H1 (cell line): ENCODE measurements around the gene KCNJ10. TPM values are rescaled to one million over a fixed set of nuclear protein-coding genes. Genes with fewer than 3 reads are reported as not detected.

Source experiments
- CTCF ChIA-PET: fragments of 300-600 bp; sonication (Branson Sonifier 250); formaldehyde crosslinking; loops from one replicate; lab custom pipeline; 2021; ENCODE audit not compliant: partially characterized antibody; lab: Charles Lee
- POLR2A ChIA-PET: fragments of 300-600 bp; sonication (Branson Sonifier 250); formaldehyde crosslinking; loops from one replicate; lab custom pipeline; 2021; ENCODE audit warnings: inconsistent platforms; ENCODE audit not compliant: partially characterized antibody; lab: Charles Lee
- DNase-seq, 2 experiments: peaks; one replicate each; pipeline versions ENCODE4 v3.0.0 to v3.0.0-alpha.2; 2010 to 2022; ENCODE audit warnings: low spot score in 2 of 2, low read depth in 1 of 2, mixed read lengths in 1 of 2
- FAIRE-seq: peaks from 2 replicates; lab custom pipeline; 2011; peaks lifted over from hg19 to GRCh38; lab: Jason Lieb, UNC
- H2AFZ ChIP-seq: 2 replicates; pipeline ENCODE4 v1.8.1; 2012; ENCODE audit warnings: low read length, inconsistent platforms
- H2AK5ac ChIP-seq: 2 replicates; pipeline ENCODE4 v1.6.1; 2013; ENCODE audit warnings: low read depth, low read length
- H2BK120ac ChIP-seq: replicated peaks from 2 replicates; pipeline ENCODE3; 2013; ENCODE audit warnings: low read depth, low read length, inconsistent platforms
- H2BK12ac ChIP-seq: 2 replicates; pipeline ENCODE4 v1.6.1; 2013; ENCODE audit warnings: low read depth, low read length
- H2BK15ac ChIP-seq: 2 replicates; pipeline ENCODE4 v1.6.1; 2013; ENCODE audit warnings: low read length
- H2BK20ac ChIP-seq: 2 replicates; pipeline ENCODE4 v1.6.1; 2013; ENCODE audit warnings: low read length
- H2BK5ac ChIP-seq: 2 replicates; pipeline ENCODE4 v1.6.1; 2013; ENCODE audit warnings: low read depth, low read length
- H3K14ac ChIP-seq: 2 replicates; pipeline ENCODE4 v1.6.1; 2013; ENCODE audit warnings: inconsistent platforms; ENCODE audit not compliant: insufficient read length
- H3K18ac ChIP-seq: 2 replicates; pipeline ENCODE4 v1.6.1; 2013; ENCODE audit warnings: low read length; ENCODE audit errors: extremely low read depth
- H3K23ac ChIP-seq: 2 replicates; pipeline ENCODE4 v1.6.1; 2013; ENCODE audit warnings: inconsistent platforms; ENCODE audit not compliant: insufficient read length
- H3K23me2 ChIP-seq: 2 replicates; pipeline ENCODE4 v1.6.1; 2013; ENCODE audit warnings: low read depth, low read length
- H3K27ac ChIP-seq: 2 replicates; pipeline ENCODE4 v1.6.1; 2011; ENCODE audit warnings: low read depth, low read length, inconsistent platforms
- H3K27me3 ChIP-seq, 4 experiments: replicated peaks in 1 of 4; 1 replicate in 1 of 4; 2 replicates in 3 of 4; pipeline versions ENCODE4 v1.6.1 to v1.8.1; 2011 to 2013; ENCODE audit warnings: low read length in 3 of 4, mild to moderate bottlenecking in 3 of 4, inconsistent platforms in 2 of 4, mixed read lengths in 2 of 4, moderate library complexity in 1 of 4; ENCODE audit not compliant: control insufficient read depth in 3 of 4, insufficient read depth in 3 of 4; ENCODE audit errors: extremely low read depth in 1 of 4
- H3K36me3 ChIP-seq, 4 experiments: 2 replicates each; pipeline versions ENCODE4 v1.6.1 to v1.8.1; 2011 to 2013; ENCODE audit warnings: mild to moderate bottlenecking in 4 of 4, low read length in 3 of 4, moderate library complexity in 2 of 4, control low read depth in 1 of 4, inconsistent platforms in 1 of 4; ENCODE audit not compliant: insufficient read depth in 4 of 4, control insufficient read depth in 2 of 4
- H3K4ac ChIP-seq: replicated peaks from 2 replicates; pipeline ENCODE3; 2013; ENCODE audit warnings: low read length, low read depth, mixed read lengths, inconsistent platforms; ENCODE audit not compliant: insufficient read length
- H3K4me1 ChIP-seq, 4 experiments: replicated peaks in 1 of 4; 1 replicate in 1 of 4; 2 replicates in 3 of 4; pipeline versions ENCODE4 v1.6.1 to v1.8.1; 2011 to 2013; ENCODE audit warnings: low read length in 3 of 4, inconsistent platforms in 2 of 4, mixed read lengths in 1 of 4; ENCODE audit not compliant: insufficient read depth in 4 of 4, control insufficient read depth in 3 of 4
- H3K4me2 ChIP-seq, 2 experiments: 2 replicates each; pipeline versions ENCODE4 v1.6.1 to v1.8.1; 2011 to 2013; ENCODE audit warnings: low read depth in 2 of 2, low read length in 2 of 2, control low read depth in 1 of 2, inconsistent platforms in 1 of 2, mild to moderate bottlenecking in 1 of 2; ENCODE audit not compliant: insufficient read depth in 1 of 2
- H3K4me3 ChIP-seq, 4 experiments: fragments of 200-600, 300-600 bp in 1 of 4; sonication (generic), shearing (Covaris generic), sonication (Bioruptor Twin) in 1 of 4; 2 replicates each; pipeline versions ENCODE4 v1.5.1 to v1.8.1; 2011 to 2016; ENCODE audit warnings: low read length in 4 of 4, low read depth in 3 of 4, control low read depth in 2 of 4, inconsistent platforms in 2 of 4, mild to moderate bottlenecking in 2 of 4, mixed read lengths in 1 of 4, moderate library complexity in 1 of 4; ENCODE audit not compliant: insufficient read depth in 2 of 4; ENCODE audit errors: extremely low read depth in 1 of 4
- H3K56ac ChIP-seq: replicated peaks from 2 replicates; pipeline ENCODE3; 2013; ENCODE audit warnings: low read depth, mild to moderate bottlenecking, mixed read lengths, low read length, inconsistent platforms; ENCODE audit not compliant: insufficient read length
- H3K79me1 ChIP-seq: 2 replicates; pipeline ENCODE4 v1.6.1; 2013; ENCODE audit warnings: low read depth, low read length, control low read depth
- H3K79me2 ChIP-seq, 2 experiments: 2 replicates each; pipeline versions ENCODE4 v1.6.1 to v1.8.1; 2012 to 2013; ENCODE audit warnings: low read length in 2 of 2, mild to moderate bottlenecking in 2 of 2, inconsistent platforms in 1 of 2; ENCODE audit not compliant: insufficient read depth in 2 of 2, control insufficient read depth in 1 of 2
- H3K9ac ChIP-seq, 4 experiments: replicated peaks in 1 of 4; 1 replicate in 1 of 4; 2 replicates in 3 of 4; pipeline versions ENCODE4 v1.6.1 to v1.8.1; 2011 to 2013; ENCODE audit warnings: low read depth in 3 of 4, low read length in 3 of 4, control low read depth in 2 of 4, mild to moderate bottlenecking in 2 of 4, moderate library complexity in 2 of 4, inconsistent platforms in 1 of 4; ENCODE audit errors: extremely low read depth in 1 of 4
- H3K9me3 ChIP-seq, 2 experiments: 2 replicates each; pipeline versions ENCODE4 v1.6.1 to v1.8.1; 2012 to 2013; ENCODE audit warnings: mild to moderate bottlenecking in 2 of 2, moderate library complexity in 2 of 2, control low read depth in 1 of 2, inconsistent platforms in 1 of 2, low read depth in 1 of 2, low read length in 1 of 2, mixed read lengths in 1 of 2; ENCODE audit not compliant: insufficient read depth in 2 of 2
- H4K20me1 ChIP-seq, 2 experiments: replicated peaks in 1 of 2; 2 replicates each; pipeline versions ENCODE3 to v1.8.1; 2011 to 2013; ENCODE audit warnings: inconsistent platforms in 2 of 2, low read length in 2 of 2, mild to moderate bottlenecking in 1 of 2; ENCODE audit not compliant: insufficient read depth in 2 of 2, control insufficient read depth in 1 of 2
- H4K5ac ChIP-seq: 2 replicates; pipeline ENCODE4 v1.6.1; 2013; ENCODE audit warnings: low read length, low read depth, mixed read lengths, inconsistent platforms; ENCODE audit not compliant: insufficient read length
- H4K8ac ChIP-seq: 2 replicates; pipeline ENCODE4 v1.8.0; 2013; ENCODE audit warnings: mild to moderate bottlenecking, moderate library complexity, low read length, inconsistent platforms; ENCODE audit not compliant: insufficient read depth; ENCODE audit errors: extremely low read depth
- H4K91ac ChIP-seq: replicated peaks from 2 replicates; pipeline ENCODE3; 2013; ENCODE audit warnings: low read length, mixed read lengths, inconsistent platforms; ENCODE audit not compliant: insufficient read length
- CHD1 ChIP-seq: IDR thresholded peaks from 2 replicates; pipeline ENCODE4 v1.6.1; 2012; ENCODE audit warnings: low read depth, low read length, improper control_type of control experiment
- KDM5A ChIP-seq: fragments of 200-600 bp; IDR thresholded peaks from 2 replicates; pipeline ENCODE4 v1.7.1; 2012; ENCODE audit warnings: mild to moderate bottlenecking, low read length, inconsistent platforms, mixed read lengths
- SUZ12 ChIP-seq: fragments of 200-600 bp; sonication (generic); IDR thresholded peaks from 2 replicates; pipeline ENCODE4 v1.6.1; 2012; ENCODE audit warnings: mild to moderate bottlenecking, inconsistent platforms, low read length, moderate library complexity, mixed read lengths
- TCF12 ChIP-seq: IDR thresholded peaks from 2 replicates; pipeline ENCODE4 v1.6.1; 2011; ENCODE audit warnings: low read depth, mild to moderate bottlenecking, low read length
- WGBS, 2 experiments: shearing (Covaris generic) in 1 of 2; methylation state at CpG; one replicate each; pipeline versions ENCODE4 v1.1.6 to v1.1.7; 2013 to 2015; ENCODE audit warnings: low lambda C conversion rate in 2 of 2, mixed read lengths in 2 of 2, inconsistent platforms in 1 of 2, low coverage in 1 of 2, missing lambda C conversion rate in 1 of 2; ENCODE audit not compliant: insufficient replicate concordance in 2 of 2, insufficient coverage in 1 of 2, insufficient read length in 1 of 2; ENCODE audit errors: extremely low coverage in 1 of 2, missing lambda C conversion rate in 1 of 2; 5-methylcytosine and 5-hydroxymethylcytosine counted together
- polyA plus RNA-seq, 7 experiments: library from polyadenylated mRNA; depleted of rRNA in 3 of 7; stranded (reverse) in 5 of 7; unstranded in 2 of 7; fragments of >200 nt in 5 of 7; fragments of 200-250 nt in 2 of 7; gene quantifications; 1 replicate in 5 of 7; 2 replicates in 1 of 7; 4 replicates in 1 of 7; pipeline versions ENCODE4 v1.2.1 to v1.2.3, GENCODE V29; 2011 to 2013; ENCODE audit warnings: missing spikeins in 2 of 7, mixed read lengths in 2 of 7
- total RNA-seq: library from RNA; stranded (reverse); fragmentation: NEBNext Ultra II Directional; extraction: Animal tissue kit (Norgen Biotek cat#: 25700); gene quantifications from 2 replicates; pipeline ENCODE4 v1.2.1, GENCODE V29; 2021

KCNJ10 gene
- total and polyA plus RNA-seq, 2 of the 8 experiments (the other 6 are each of a cell fraction or from before 2014, with no cell fraction given): 1.7 to 2.4 TPM

DNA sequence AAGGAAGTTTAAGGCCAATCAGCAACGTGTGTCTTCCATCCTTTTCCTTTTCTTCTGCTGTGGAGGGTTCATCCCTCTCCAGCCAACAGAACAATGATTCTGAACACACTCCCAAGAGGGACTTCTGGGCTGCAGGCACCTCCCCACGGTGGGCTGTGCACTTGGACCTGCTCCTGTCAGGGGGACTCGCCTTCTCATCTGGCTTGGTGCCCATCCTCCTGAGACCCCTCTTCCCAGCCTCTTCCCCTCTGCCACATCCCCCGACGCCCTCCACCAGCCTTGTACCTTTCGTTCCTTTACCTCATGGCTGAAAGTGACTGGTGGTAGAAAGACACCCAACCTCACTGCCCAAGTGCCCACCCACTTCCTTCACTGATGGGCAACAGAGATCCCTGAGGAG, 89.9 kb downstream of the KCNJ10 start:
- H2BK5ac ChIP-seq: no peak overlapping the region
- no peak overlapping the region for H3K23ac ChIP-seq
- H3K23me2 ChIP-seq: no peaks in the 10 kb centered on the region
- ChIA-PET CTCF (no interaction called here), POLR2A (no interaction called here)
- WGBS, 2 experiments: 80% methylated on average over 6 of the region's 6 CpGs; no CpG with 5 or more reads in 1 of the 2 experiments
- no peaks in the 10 kb centered on the region for H3K9me3 ChIP-seq
- H3K36me3 ChIP-seq: no peaks in the 10 kb centered on the region
- no peak overlapping the region for H4K91ac ChIP-seq
- FAIRE-seq (no peak), DNase-seq (peak in 1 of 2 experiments; percentile 17)
- H4K5ac ChIP-seq: no peak overlapping the region
- H2AFZ ChIP-seq: no peak overlapping the region
- H3K14ac ChIP-seq: no peak overlapping the region
- H3K27me3 ChIP-seq: peaks cover 0 to 2% (median 0%) of the 10 kb centered on the region in 4 experiments; a peak in 1 of 7 replicates
- no peak overlapping the region for H2BK120ac ChIP-seq
- no peak overlapping the region for H3K9ac ChIP-seq
- H2BK20ac ChIP-seq: no peak overlapping the region
- H3K4ac ChIP-seq: no peak overlapping the region
- H3K4me1 ChIP-seq: 0 out of 7 replicates have a peak, but pooled peaks cover 0 to 2% (median 0%) of the 10 kb centered on the region in 4 experiments
- no peaks in the 10 kb centered on the region for H4K20me1 ChIP-seq
- no peak overlapping the region for H3K4me3 ChIP-seq
- no peaks in the 10 kb centered on the region for H3K79me1 ChIP-seq
- no peak overlapping the region for H3K56ac ChIP-seq
- H3K18ac ChIP-seq: no peak overlapping the region
- H3K4me2 ChIP-seq: no peak overlapping the region
- no peak overlapping the region for H4K8ac ChIP-seq
- H3K79me2 ChIP-seq: no peaks in the 10 kb centered on the region
- H2AK5ac ChIP-seq: no peak overlapping the region
- H3K27ac ChIP-seq: no peak overlapping the region
- H2BK15ac ChIP-seq: no peak overlapping the region
- H2BK12ac ChIP-seq: no peak overlapping the region
- no peak for TF ChIP-seq KDM5A
- TF ChIP-seq TCF12: no peak
- TF ChIP-seq CHD1: no peak
- no peak for TF ChIP-seq SUZ12
